Stimulated activated CD4-positive, alpha-beta T cell treated with anti-CD3 and anti-CD28 coated beads, Interleukin-1b, Interleukin-23, amount 100 ng/mL, for 48 hours (primary cell): ENCODE data around the gene CLOCK.
"Not testable (repeated sequence)": the region's sequence is repeated elsewhere in the genome, so short reads cannot be mapped to it uniquely, and the experiment has no call there.

Source experiments
- DNase-seq: peaks from one replicate; pipeline ENCODE4 v3.0.0-alpha.2; 2020

Gene CLOCK, protein sequence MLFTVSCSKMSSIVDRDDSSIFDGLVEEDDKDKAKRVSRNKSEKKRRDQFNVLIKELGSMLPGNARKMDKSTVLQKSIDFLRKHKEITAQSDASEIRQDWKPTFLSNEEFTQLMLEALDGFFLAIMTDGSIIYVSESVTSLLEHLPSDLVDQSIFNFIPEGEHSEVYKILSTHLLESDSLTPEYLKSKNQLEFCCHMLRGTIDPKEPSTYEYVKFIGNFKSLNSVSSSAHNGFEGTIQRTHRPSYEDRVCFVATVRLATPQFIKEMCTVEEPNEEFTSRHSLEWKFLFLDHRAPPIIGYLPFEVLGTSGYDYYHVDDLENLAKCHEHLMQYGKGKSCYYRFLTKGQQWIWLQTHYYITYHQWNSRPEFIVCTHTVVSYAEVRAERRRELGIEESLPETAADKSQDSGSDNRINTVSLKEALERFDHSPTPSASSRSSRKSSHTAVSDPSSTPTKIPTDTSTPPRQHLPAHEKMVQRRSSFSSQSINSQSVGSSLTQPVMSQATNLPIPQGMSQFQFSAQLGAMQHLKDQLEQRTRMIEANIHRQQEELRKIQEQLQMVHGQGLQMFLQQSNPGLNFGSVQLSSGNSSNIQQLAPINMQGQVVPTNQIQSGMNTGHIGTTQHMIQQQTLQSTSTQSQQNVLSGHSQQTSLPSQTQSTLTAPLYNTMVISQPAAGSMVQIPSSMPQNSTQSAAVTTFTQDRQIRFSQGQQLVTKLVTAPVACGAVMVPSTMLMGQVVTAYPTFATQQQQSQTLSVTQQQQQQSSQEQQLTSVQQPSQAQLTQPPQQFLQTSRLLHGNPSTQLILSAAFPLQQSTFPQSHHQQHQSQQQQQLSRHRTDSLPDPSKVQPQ

DNA sequence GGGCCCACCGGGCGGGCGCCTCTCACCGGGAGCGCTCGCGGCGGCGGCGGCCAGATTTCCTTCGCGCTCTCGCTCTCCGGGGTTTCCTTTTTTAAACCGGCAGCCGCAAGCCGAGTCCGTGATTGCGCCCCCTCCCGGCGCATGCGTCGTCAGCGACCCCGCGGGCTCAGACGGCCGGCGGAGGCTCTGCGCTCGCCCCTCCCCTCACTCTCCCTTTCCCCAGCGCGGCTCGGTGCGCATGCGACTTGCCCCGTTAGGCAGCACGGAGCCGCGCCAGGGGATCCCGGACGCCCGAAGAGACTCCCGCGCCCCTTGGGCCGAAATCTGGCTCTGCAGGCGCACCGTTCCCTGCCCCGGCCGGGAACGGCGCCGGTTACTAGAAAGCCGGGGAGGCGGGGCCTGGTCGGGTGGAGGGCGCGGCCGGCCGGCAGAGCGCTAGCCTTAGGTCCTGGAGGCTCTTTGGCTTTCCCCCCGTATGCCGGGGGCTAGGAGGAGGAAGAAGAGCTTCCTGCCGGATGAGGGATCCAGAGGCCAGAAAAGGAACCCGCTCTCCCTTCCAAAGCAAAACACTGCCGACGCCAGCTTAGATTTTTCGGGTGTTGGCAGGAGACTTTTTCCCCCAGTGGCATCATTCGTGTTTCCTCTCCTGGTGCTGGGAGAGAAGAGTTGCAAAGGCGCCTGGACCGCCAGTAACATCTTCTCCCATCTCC lies at the start of gene CLOCK:
TSS of gene CLOCK (minus strand) at position 154 of the 710 bp plus-strand sequence. CDS start 64,124 bp downstream, outside the sequence.
- peak; percentile 79 for DNase-seq

DNA sequence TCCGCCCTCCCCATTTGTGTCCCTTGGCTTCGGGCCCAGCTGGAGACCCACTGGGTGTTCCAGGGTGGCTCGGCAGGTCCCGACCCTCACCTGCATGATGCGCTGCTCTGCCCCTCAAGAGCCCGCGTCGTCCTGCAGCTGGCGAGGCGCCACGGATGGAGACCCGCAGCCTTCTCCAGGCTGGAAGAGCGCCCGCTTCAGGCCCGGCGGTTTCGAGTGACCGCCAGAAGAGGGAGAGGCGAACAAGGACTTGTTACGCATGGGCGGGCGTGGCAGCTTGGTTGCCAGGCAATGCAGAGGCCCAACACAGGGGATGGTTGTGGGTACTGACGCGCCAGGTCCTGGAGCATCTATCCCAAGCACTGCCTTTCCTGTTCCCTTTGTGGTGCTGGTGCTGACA lies 45.3 kb upstream of the CLOCK start, which contains the start of gene PDCL2:
TSS of gene PDCL2 (minus strand) at position 232 of the 400 bp plus-strand sequence. CDS start at position 96, 136 bp downstream.
- DNase-seq: no peak

DNA sequence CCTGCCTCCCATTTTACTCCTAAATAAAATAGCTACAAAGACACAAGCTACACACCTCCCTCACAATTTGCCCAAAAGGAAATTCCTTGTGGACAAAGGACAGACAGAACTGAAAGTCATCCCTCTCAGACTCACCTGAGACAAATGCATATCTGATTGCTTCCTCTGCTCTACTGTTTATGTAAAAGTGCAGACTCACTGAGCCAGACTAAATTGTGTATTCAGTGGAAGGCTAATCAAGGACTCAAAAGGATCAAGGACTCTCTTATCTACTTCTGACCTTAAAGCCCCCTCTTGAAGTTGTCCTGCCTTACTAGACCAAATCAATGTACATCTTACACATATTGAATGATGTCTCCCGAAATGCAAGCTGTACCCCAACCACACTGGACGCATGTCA lies 41.5 kb upstream of the CLOCK start:
- no peak for DNase-seq

DNA sequence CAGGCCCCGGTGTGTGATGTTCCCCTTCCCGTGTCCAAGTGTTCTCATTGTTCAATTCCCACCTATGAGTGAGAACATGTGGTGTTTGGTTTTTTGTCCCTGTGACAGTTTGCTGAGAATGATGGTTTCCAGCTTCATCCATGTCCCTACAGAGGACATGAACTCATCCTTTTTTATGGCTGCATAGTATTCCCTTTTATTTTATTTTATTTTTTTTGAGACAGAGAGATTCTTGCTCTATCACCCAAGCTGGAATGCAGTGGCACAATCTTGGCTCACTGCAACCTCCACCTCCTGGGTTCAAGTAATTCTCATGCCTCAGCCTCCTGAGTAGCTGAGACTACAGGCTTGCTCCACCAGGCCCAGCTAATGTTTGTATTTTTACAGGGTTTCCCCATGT lies 36.1 kb upstream of the CLOCK start:
- DNase-seq: not testable (repeated sequence)

DNA sequence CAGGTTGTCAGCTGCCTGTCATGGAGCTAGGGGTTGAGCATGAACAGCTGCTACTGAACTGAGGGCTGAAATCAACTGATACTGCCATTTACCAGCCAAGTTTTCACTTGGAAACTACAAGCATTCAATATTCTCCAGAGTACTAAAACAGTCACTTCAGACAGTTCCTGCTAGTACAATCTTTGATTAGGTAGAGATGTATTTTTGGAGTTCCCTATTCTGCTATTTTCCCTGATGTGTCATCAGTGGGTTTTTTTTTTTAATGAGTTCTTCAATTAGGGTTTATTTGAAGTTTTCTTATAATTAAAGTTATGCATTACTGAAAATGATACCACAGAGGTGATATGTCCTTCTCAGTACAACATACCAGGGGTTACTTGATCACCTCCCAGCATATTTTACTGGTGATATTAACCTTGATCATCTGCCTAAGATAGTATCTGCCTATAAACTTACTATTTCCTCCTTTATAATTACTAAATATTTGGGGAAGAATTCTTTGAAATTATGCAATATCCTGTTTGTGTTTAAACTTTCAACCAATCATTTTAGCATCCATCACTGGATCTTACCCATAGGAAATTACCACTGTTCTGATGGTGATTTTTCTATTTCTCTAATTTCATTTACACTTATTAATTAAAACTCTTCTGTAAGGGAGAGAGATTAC lies 31.8 kb upstream of the CLOCK start:
- DNase-seq: no peak

DNA sequence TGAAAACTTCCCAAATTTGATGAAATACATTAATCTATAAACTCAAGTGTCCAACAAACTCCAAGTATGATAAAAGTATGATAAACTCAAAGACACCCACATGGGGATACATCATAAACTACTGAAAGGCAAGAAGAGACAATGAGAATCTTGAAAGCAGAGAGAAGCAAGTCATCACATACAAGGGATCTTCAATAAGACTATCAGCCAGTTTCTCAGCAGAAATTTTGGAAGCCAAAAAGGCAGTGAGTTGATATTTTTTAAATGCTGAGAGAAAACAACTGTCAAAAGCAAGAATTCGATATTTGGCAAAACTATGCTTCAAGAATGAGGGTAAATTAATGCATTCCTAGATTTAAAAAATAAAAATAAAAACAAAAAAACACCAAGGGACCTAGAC lies 28.8 kb upstream of the CLOCK start:
- no peak for DNase-seq

DNA sequence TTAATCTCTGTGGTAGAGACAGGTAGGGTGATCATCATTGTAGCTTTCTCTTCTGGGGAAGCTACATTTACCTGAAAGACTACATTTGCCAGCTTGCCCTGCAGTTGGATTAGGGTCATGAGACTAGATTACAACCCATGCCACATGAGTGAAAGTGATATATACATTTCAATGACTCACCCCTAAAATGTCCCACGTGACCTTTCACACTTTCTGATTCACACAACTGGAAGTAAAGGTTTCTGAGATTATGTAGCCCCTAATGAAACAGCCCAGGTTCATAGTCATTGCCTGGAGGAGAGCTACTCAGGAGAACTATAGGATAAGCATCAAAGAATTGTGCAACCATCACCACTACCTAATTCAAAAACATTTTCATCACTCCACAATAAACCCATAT lies 27.5 kb upstream of the CLOCK start:
- DNase-seq: no peak

DNA sequence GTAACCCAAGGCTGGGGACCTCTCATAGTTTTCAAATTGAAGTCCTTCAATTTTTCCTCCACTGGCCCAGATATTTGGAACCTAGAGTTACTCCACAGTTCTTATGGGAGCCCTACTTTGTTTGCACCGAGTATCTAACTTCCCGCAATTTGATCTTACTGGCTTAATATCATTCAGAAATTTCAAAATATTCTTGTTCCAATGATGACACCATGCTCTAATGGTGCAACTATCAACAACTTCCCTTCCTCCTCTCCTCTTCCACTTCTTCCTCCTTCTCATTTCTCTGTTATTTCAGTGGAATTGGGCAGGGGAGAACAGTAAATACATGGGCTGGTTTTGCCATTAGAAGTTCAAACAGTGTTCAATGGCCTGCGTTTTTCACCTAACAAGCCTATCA lies 25.1 kb upstream of the CLOCK start:
- no peak for DNase-seq

DNA sequence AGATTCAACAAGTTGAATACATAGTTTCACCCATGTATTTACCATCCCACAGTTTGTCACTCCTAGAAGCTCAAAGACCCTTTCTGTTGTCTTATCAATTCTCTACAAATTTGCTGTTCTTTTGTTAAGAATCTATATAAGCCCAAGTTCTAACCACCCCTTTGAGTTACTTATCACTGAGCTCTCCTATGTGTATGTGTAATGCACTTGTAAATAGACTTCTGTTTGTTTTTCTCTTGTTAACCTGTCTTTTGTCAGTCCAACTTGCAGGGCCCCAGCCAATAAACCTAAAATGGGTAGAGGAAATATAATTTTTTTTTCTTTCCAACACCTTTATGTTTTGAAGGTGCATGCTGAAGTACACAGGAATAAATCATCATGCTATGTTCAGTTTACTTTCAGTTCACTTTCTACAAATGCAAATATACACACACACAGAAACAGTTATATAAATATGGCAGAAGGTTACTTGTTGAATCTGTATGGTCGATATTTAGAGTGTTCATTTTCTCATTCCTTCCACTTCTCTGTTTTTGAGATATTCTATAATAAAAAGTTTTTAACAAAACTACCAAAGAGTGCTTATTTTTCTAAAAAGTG lies 22.3 kb upstream of the CLOCK start:
- DNase-seq: no peak

DNA sequence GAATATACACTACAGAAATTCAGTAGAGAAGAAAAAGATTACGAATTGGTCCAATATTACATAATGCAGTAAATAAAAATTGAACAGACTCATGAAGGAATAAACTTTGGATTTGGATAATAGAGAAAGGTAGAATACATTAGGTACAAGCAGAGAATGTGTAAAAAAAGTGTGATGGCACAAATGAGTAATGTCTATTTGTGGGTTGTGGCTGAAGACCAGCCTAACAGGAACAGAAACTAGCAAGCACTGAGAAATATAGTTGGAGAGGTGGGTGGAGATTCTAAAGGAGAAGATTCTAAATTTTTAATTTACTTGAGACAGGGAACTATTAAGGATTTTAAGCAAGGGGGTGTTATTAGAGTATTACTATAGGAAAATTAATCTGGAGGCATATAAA lies 15.2 kb upstream of the CLOCK start:
- DNase-seq: no peak

DNA sequence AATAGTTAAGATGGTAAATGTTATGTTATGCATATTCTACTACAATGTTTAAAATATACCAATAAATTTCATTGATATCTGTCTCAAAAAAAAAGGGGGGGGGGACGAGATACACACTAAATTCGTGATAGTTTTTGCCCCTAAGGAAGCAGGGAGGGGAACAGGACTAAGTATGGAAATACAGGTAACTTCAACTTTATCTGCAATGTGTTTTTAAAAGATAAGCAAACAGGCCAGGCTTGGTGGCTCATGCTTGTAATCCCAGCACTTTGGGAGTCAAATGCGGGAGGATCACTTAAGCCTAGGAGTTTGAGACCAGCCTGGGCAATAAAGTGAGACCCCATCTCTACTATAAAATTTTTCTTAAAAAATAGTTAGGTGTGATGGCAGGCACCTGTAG lies 13.4 kb upstream of the CLOCK start:
- DNase-seq: no peak

DNA sequence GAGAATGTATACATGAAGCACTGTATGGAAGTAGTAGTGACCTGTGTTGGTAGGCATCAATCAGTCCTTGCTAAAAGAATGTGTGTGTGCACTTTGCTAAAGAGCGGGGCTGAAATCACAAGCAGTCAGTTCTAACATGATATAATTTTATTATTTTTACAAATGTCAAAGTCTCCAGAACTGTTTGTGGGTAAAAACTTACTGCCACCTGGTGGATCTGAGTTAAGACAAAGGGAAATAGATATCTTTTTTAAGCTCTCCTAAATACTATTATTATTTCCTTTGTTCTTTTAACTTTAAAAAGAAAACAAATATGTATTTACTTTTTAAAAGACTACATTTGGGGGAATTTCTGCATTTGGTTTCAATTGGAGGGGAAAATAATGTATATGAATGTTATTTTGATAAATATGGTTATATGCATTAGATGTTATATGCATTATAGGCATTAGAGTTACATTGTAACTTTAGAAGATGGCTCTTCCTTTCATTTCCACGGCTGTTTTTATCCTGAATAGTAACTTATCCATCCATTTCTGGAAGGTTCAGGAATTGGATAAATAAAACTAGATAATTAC lies 7.8 kb upstream of the CLOCK start:
- no peak for DNase-seq

DNA sequence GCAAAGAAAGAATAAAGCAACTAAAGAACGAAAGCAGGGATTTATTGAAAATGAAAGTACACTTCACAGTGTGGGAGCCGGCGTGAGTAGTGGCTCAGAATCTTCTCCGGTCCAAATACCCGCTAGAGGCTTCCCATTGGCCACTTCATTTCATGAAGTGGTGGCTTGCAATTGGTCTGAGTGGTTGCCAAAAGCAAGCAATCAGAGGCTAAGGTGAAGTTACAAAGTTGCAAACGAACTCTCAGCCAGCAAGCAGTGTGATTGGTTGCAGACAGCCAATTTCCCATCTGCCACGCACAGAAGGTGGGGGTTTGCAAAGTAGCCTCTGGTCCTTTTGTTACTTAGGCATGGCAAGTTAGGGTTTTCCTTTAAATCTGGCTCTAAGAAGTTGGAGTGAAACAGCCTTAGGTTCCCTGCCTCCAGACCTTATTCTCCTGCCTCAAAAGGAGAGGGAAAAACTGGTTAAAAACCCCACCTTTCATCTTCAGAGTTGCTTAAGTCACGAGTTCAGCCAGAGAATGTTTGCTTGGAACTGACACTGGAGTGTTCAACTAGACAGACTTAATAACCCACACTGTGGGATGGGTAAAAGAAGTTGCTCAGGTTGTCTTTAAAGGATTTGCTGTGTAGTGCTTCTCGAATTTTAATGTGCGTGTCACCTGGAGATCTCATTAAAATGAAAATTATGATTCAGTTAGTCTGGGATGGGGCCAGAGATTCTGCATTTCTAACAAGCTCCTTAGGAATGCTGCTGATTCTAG lies 6.9 kb upstream of the CLOCK start:
- no peak for DNase-seq

DNA sequence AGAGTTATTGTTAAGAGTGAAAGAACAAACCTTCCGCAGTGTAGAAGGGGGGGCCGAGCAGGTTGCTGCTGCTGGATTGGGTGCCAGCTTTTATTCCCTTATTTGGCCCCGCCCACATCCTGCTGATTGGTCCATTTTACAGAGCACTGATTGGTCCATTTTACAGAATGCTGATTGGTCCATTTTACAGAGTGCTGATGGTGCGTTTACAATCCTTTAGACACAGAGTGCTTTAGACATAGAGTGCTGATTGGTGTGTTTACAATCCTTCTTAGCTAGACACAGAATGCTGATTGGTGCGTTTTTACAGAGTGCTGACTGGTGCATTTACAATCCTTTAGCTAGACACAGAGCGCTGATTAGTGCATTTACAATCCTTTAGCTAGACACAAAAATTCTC lies 5.3 kb upstream of the CLOCK start:
- not testable (repeated sequence) for DNase-seq

DNA sequence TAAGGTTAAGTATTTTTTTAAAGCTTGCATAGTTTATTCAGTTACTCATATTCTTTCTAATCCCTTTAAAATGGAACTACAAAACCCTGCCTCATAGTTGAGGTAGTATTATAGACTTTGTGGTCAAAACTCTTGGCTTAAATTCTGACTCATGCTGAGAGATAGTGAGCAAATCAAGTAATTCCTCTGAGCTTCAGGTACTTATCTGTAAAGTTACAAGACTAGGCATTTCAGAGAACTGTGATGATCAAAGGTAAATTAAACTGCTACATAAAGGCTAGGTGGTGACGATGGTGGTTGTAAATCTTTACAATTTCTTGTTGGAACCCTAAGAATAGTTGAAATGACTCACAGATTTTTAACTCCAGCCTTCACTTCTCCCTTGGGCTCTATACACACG lies 3.2 kb upstream of the CLOCK start:
- DNase-seq: no peak

DNA sequence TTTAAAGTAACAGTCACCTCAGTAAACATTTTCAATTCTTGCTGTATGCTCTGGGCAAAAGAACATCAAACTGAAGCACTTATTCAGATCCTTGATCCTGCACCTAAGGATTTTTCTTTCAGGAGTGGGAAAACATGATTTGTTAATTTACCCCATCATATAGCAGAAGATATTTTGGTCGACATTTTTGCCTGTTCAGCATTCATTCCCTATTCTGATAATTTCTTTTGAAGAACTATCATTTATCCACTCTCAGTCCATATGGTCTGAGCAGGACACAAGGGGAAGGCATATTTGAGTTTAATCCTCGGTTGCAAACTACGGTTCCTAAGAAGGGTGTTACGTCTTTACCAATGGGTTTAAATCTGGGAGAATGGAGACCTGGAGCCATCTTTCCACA lies 1.2 kb upstream of the CLOCK start:
- no peak for DNase-seq

DNA sequence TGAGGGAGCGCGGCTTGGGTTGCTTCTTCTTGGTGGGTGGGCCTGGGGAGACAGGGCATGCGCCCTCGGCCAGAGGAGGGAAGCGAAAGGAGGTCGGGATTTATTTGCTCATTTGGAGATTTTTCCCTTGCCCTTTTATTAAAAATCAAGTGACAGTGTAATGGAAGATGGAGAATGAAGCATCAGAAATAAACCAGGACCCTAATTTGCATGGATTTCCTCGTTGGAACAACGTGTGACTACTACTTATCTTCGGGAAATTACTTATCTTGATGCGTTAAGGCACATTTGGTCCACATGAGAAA lies 709 bp upstream of the CLOCK start:
- no peak for DNase-seq

DNA sequence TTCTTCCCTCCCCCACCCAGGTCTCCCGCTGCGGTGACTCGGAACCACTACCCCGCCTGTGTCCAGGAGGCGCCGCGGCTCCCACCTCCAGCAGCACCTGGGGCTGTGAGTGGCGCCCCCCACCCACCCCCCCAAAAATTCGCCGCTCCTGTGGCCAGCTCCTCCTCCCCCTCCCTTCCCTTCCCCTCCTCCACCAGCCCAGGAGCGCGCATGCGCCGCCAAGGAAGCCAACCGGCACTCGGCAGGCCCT lies 278 bp downstream of the CLOCK start:
- DNase-seq: no peak

DNA sequence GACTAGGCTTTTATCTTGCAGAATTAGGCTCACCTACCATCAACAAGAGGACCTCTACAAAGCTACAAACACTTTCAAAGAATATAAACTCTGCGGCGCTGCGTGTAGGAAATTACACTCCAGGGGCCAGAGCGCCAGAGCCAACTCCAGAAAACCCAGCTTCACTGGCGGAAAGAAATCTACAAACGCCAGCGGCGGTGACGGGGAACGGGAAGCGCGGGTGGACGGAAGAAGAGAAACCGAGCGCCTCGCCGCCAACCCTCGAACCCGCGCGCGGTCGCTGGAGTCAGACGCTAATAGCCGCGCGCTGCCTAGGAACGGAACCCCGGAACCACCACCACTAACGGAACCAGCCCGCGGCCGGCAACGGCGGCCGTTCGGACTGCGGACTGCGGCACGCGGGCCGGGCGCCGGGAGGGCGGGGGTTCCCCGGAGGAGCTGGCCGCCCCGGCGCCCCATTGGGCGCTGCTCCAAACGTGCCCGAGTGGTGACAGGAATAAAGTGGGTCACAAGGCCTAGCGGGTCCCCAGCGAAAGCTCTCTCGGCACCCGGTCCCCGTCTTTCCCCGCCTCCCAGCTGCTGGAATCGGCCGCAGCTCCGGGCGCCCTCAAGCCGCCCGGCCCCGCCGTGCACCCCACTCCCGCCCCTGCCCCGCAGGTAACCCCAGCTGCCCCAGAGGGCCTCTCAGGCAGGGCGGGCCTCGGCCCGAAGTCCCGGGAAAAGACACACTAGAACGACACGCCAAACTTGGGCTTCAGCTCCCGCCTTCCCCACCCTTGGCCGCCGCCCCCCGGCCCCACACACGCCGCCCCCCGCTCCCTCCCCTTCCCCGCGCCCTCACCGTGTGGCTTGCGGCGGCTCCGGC lies 836 bp downstream of the CLOCK start:
- peak; percentile 56 for DNase-seq

DNA sequence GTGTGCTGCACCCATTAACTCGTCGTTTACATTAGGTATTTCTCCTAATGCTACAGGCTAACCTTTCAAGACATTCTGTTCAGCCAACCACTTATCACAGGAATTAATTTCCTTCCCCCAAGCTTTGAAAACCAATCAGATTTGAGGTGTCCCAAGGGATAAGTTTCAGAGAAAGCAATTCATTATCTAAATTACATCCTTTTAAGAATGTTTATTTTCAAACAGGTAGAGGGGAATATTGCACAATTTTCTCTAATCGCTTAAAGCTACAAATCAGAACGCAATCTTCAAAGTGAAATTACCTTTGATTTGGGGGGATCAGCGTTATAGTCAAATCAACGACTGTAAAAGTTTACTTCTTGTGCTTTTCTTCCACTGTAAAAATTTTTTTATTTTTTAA lies 1.6 kb downstream of the CLOCK start:
- DNase-seq: no peak

DNA sequence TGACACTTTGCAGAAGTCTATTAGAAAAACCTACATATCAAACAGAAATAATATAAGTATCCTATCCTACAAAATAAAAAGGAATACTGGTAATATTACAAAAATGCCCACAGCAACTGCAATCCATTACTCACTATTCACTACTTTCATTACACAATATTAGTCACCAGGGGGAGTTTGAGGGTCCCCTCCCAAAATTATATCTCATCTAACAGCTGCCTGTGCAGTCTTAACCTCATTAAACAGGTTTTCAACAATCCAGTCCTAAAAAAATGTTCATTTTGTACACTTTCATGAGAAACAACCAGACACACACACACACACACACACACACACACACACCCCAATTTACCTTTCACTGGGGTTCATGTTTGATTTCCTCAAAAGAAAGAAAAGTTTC lies 2.9 kb downstream of the CLOCK start:
- no peak for DNase-seq
